ENCODE data around the gene UCP2. TPM values are rescaled to one million over a fixed set of nuclear protein-coding genes. Genes with fewer than 3 reads are reported as not detected.

UCP2 gene
- total and polyA plus RNA-seq, 7 donors = 23.8 to 117 (median 37.2) TPM

DNA sequence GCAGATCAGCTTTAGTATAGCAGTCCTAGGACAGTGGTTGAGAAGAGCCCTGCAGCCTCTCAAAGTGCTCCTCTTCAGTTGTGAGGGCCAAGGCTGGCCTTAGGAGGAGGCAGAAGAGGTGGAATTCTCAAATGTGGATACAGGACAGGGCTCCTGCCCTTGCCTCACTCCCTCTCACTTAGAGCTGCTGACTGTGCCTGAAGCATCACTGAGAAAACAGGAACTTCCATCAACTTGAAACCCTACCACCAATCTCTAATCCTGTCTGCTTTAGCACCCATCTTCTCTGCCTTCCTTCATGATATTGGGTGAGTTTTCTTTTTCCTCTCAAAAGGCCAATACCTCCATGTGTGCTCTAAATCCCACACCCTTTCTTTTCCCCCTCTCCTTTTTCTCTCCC is 40.6 kb upstream of the UCP2 start:
- intact Hi-C loops (cut with DNase I) = no loop called here
- Histone ChIP-seq H3K4me1 (peaks cover 0 to 20% (median 16%) of the 10 kb centered on the region in 4 donors), H3K27ac (peak overlapping the region in 1 of 4 donors; percentile 5), H3K27me3 (no peaks in the 10 kb centered on the region), H3K9me3 (no peaks in the 10 kb centered on the region), H3K4me3 (no peak overlapping the region), H3K36me3 (no peaks in the 10 kb centered on the region)
- TF ChIP-seq EP300 (IDR thresholded peaks at IDR 0.05) = no peak
- TF ChIP-seq, protein P1, sequence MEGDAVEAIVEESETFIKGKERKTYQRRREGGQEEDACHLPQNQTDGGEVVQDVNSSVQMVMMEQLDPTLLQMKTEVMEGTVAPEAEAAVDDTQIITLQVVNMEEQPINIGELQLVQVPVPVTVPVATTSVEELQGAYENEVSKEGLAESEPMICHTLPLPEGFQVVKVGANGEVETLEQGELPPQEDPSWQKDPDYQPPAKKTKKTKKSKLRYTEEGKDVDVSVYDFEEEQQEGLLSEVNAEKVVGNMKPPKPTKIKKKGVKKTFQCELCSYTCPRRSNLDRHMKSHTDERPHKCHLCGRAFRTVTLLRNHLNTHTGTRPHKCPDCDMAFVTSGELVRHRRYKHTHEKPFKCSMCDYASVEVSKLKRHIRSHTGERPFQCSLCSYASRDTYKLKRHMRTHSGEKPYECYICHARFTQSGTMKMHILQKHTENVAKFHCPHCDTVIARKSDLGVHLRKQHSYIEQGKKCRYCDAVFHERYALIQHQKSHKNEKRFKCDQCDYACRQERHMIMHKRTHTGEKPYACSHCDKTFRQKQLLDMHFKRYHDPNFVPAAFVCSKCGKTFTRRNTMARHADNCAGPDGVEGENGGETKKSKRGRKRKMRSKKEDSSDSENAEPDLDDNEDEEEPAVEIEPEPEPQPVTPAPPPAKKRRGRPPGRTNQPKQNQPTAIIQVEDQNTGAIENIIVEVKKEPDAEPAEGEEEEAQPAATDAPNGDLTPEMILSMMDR (IDR thresholded peaks at IDR 0.05) = no peak
- no peak for TF ChIP-seq POLR2A (IDR thresholded peaks at IDR 0.05)
- no peak for TF ChIP-seq POLR2AphosphoS5 (IDR thresholded peaks at IDR 0.05)
- no peak for DNase-seq

DNA sequence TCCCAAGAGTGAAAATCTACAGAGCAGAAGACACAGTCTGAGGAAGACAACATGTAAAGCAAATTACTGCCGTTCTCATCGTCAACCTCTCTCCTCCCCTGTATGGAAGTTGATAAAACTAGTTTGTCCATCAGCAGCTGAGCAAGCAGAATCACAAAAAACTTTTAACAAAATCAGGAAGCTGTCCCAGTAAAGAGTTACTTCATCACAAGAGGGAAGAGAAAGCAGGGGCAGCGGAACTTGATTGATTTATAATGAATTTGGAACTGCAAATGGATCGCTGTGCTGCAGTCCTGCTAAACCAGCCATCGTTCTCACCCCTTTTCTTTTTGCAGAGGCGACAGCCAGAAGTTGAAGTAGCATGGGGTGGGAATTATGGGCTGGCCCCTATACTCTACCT is 39.9 kb upstream of the UCP2 start:
- Histone ChIP-seq H3K36me3 (no peaks in the 10 kb centered on the region), H3K27ac (peak overlapping the region in 1 of 4 donors; percentile 5), H3K9me3 (no peaks in the 10 kb centered on the region), H3K4me1 (peaks cover 0 to 27% (median 22%) of the 10 kb centered on the region in 4 donors), H3K4me3 (no peak overlapping the region), H3K27me3 (no peaks in the 10 kb centered on the region)
- intact Hi-C loops (cut with DNase I) = no loop called here
- whole genome bisulfite sequencing, 2 donors = 93 to 94% methylated on average over 6 of the region's 6 CpGs
- TF ChIP-seq POLR2AphosphoS5 (IDR thresholded peaks at IDR 0.05) = no peak
- TF ChIP-seq, protein P1 (IDR thresholded peaks at IDR 0.05) = no peak
- TF ChIP-seq POLR2A (IDR thresholded peaks at IDR 0.05) = no peak
- TF ChIP-seq EP300 (IDR thresholded peaks at IDR 0.05) = no peak
- DNase-seq = no peak

DNA sequence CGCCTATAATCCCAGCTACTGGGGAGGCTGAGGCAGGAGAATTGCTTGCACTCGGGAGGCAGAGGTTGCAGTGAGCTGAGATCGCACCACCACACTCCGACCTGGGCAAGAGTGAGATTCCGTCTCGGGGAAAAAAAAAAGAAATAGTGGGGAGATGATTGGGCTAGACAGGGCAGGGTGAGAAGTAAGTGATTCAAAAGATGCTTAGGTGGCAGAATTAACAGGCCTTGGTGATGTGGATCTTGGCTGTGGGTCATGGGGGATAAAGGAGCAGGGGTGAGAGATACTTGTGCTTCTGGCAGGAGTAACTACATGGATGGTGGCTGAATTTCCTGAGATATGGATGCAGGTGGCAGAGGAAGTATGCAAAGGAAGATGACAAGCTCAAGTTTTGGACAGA is 39.4 kb upstream of the UCP2 start:
- intact Hi-C loops (cut with DNase I) = no loop called here
- peaks cover 0 to 29% (median 22%) of the 10 kb centered on the region in 4 donors for H3K4me1 ChIP-seq
- no peak for DNase-seq
- no peak overlapping the region for H3K4me3 ChIP-seq
- WGBS, 2 donors = 96 to 98% methylated on average over 6 of the region's 6 CpGs
- no peak overlapping the region for H3K27ac ChIP-seq
- H3K36me3 ChIP-seq = peaks cover 0 to under 1% (median 0%) of the 10 kb centered on the region in 4 donors
- H3K9me3 ChIP-seq = no peaks in the 10 kb centered on the region
- H3K27me3 ChIP-seq = no peaks in the 10 kb centered on the region
- TF ChIP-seq, protein P1 (IDR thresholded peaks at IDR 0.05) = no peak
- TF ChIP-seq EP300 (IDR thresholded peaks at IDR 0.05) (no peak), POLR2AphosphoS5 (IDR thresholded peaks at IDR 0.05) (no peak), POLR2A (IDR thresholded peaks at IDR 0.05) (no peak)

DNA sequence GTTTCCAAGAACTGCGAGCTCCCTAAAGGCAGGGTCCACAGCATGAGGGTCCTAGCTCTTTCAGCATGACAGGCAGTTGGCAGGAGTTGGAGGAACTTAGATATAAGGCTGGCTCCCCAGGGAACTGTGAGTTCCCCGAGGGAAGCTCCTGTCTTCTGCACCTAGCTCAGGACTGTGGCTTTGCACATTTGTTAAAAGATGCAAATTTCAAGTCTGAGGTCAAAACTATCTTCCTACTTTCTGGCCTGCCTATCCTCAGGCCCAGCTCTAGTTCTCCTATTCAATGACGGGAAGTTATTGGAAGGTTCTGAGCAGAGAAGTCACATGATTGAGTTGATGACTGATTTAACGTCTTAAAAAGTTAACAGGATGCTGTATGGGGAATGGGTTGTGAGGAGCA is 37.9 kb upstream of the UCP2 start:
- TF ChIP-seq, protein P1 (IDR thresholded peaks at IDR 0.05) = no peak
- no peak for TF ChIP-seq EP300 (IDR thresholded peaks at IDR 0.05)
- TF ChIP-seq POLR2AphosphoS5 (IDR thresholded peaks at IDR 0.05) = peak in 1 of 4 donors; percentile 8
- 71 to 85% methylated on average over 4 of the region's 4 CpGs for WGBS, 2 donors
- Histone ChIP-seq H3K27ac (peak overlapping the region in 3 of 4 donors; percentile 63 to 84 (median 80)), H3K4me3 (no peak overlapping the region), H3K27me3 (no peaks in the 10 kb centered on the region), H3K4me1 (peaks cover 0 to 24% (median 22%) of the 10 kb centered on the region in 4 donors), H3K9me3 (no peaks in the 10 kb centered on the region), H3K36me3 (peaks cover 0 to 10% (median 0%) of the 10 kb centered on the region in 4 donors)
- no peak for DNase-seq
- intact Hi-C loops (cut with DNase I) = no loop called here

DNA sequence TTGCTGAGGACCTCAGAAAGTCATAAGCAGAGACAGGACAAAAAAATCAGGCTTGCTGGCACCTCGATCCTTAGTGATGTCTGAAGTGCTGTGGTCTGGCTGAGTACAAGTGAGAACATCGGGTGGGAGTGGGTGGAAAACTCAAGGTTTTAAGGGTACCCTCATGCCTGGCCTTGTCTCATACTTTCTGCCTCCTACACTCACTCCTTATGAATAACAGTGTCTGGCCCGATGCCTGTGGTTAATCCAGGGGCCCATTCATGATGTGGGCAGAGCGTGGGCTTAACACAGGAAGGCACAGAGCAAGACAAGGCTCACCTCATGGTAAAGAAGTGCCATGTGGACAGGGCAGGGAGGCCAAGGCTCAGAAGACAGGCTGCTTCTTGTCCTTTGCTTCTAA is 37.2 kb upstream of the UCP2 start:
- intact Hi-C loops (cut with DNase I) = loop anchor here (2.0 kb wide), 1 partner anchor 37 kb away; the partner anchor contains the start of gene UCP2
- H3K36me3 ChIP-seq = peaks cover 0 to 10% (median 0%) of the 10 kb centered on the region in 4 donors
- peaks cover 0 to 24% (median 22%) of the 10 kb centered on the region in 4 donors for H3K4me1 ChIP-seq
- no peaks in the 10 kb centered on the region for H3K27me3 ChIP-seq
- TF ChIP-seq POLR2A (IDR thresholded peaks at IDR 0.05) = no peak
- TF ChIP-seq, protein P1 (IDR thresholded peaks at IDR 0.05) = no peak
- DNase-seq = no peak
- H3K4me3 ChIP-seq = no peak overlapping the region
- H3K9me3 ChIP-seq = no peaks in the 10 kb centered on the region
- peak overlapping the region in 3 of 4 donors; percentile 63 to 84 (median 80) for H3K27ac ChIP-seq
- WGBS, 2 donors = 77 to 86% methylated on average over 4 of the region's 4 CpGs
